Measurements from ENCODE around the gene OLA1. TPM values are rescaled to one million over a fixed set of nuclear protein-coding genes. Genes with fewer than 3 reads are reported as not detected.

Gene OLA1
- polyA plus RNA-seq, 2 of the 4 experiments (the other 2 are of a cell fraction): 127 to 226 TPM

DNA sequence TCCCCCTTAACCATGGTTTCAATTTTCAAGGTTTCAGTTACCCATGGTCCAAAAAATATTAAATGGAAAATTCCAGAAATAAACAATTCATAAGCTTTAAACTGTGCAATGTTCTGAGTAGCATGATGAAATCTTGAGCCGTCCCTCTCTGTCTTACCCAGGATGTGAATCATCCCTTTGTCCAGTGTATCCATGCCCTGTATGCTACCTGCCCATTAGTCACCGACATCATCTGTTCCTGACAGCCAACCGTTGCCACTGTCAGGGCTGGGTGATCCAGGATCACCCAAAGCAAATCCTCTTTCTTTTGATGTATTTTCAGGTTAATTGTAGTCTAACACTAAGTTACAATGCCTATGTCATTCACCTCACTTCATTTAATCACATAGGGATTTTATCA, 15.7 kb upstream of the OLA1 start (continued):
- TF ChIP-seq FOSL2 (IDR thresholded peaks at IDR 0.05) (peak; percentile 78), FOSL2 (CRISPR knock-in tag; IDR thresholded peaks at IDR 0.05) (peak; percentile 79), CEBPB (IDR thresholded peaks at IDR 0.05) (peak; percentile 65 to 68), POLR2AphosphoS2 (conservative IDR thresholded peaks at IDR 0.05; ENCODE audit: low read length) (no peak), GATA3 (IDR thresholded peaks at IDR 0.05; ENCODE audit: borderline replicate concordance) (no peak), NFE2L2 (conservative IDR thresholded peaks at IDR 0.05; ENCODE audit: low read length) (no peak; the same call in 1 of the 2 replicates), MAFK (IDR thresholded peaks at IDR 0.05; ENCODE audit: partially characterized antibody) (no peak), ZSCAN20 (CRISPR knock-in tag; IDR thresholded peaks at IDR 0.05) (no peak), CHD2 (IDR thresholded peaks at IDR 0.05; ENCODE audit: low read length, partially characterized antibody) (no peak), NR3C1 (IDR thresholded peaks at IDR 0.05) (no peak), FOXS1 (CRISPR knock-in tag; IDR thresholded peaks at IDR 0.05) (no peak), ELK1 (IDR thresholded peaks at IDR 0.05; ENCODE audit: low read depth, low read length) (no peak), TFCP2L1 (CRISPR knock-in tag; IDR thresholded peaks at IDR 0.05) (no peak)
- TF ChIP-seq, protein P1, sequence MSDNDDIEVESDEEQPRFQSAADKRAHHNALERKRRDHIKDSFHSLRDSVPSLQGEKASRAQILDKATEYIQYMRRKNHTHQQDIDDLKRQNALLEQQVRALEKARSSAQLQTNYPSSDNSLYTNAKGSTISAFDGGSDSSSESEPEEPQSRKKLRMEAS (IDR thresholded peaks at IDR 0.05): no peak; the same call in 1 of the 2 replicates

GRCh38 chr2:174259981-174260380, 11.6 kb upstream of the OLA1 start:
- H3K27ac ChIP-seq: no peak overlapping the region
- DNase-seq (ENCODE audit: low read depth in 1 of 2, low spot score in 1 of 2): no peak
- H3K9me3 ChIP-seq: no peaks in the 10 kb centered on the region
- H3K4me2 ChIP-seq: no peak overlapping the region
- WGBS (ENCODE audit: missing lambda C conversion rate): 62% methylated on average over 1 of the region's 1 CpG
- H3K4me1 ChIP-seq: peaks cover 18% of the 10 kb centered on the region
- ChIA-PET CTCF (interaction anchor here (1.0 to 1.1 kb wide), 2 partner anchors 9 to 76 kb away, joined by 3 read pairs; no protein-coding TSS in a partner anchor), POLR2A (interaction anchor here (1.1 kb wide), 1 partner anchor 12 kb away, joined by 3 read pairs; the partner anchor contains the start of gene OLA1)
- no peak for ATAC-seq
- TF ChIP-seq CEBPB (IDR thresholded peaks at IDR 0.05): peak; percentile 77 to 84
- no peak for TF ChIP-seq BHLHE40 (IDR thresholded peaks at IDR 0.05; ENCODE audit: low read depth, low read length)
- no peak for FAIRE-seq
- no peak overlapping the region for H3K4me3 ChIP-seq

DNA sequence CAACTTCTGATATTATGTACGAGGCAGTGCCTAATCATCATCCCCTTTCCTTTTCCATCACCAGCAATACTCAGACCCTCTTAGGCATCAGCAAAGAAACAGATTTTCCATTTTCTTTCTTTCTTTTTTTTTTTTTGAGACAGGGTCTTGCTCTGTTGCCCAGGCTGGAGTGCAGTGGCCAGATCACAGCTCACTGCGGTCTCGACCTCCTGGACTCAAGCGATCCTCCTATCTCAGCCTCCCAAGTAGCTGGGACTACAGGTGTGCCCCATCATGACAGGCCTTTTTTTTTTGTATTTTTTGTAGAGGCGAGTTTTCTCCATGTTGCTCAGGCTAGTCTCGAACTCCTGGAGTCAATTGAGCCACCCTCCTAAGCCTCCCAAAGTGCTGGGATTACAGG, 5.9 kb upstream of the OLA1 start:
- no peak overlapping the region for H3K4me2 ChIP-seq
- CTCF ChIA-PET: no interaction called here
- POLR2A ChIA-PET: no interaction called here
- H3K4me1 ChIP-seq: peaks cover under 1% of the 10 kb centered on the region; the same call in 1 of the 3 replicates
- DNase-seq (ENCODE audit: low read depth in 1 of 2, low spot score in 1 of 2): no peak
- TF ChIP-seq PBX3 (IDR thresholded peaks at IDR 0.05) (no peak), RNF2 (IDR thresholded peaks at IDR 0.05; ENCODE audit: borderline replicate concordance, low read depth) (no peak), ZFP36 (IDR thresholded peaks at IDR 0.05; ENCODE audit: borderline replicate concordance, partially characterized antibody) (no peak), ELK1 (IDR thresholded peaks at IDR 0.05; ENCODE audit: low read depth, low read length) (no peak), KDM5A (IDR thresholded peaks at IDR 0.05) (no peak), NFE2L2 (conservative IDR thresholded peaks at IDR 0.05; ENCODE audit: low read length) (no peak), POLR2A (IDR thresholded peaks at IDR 0.05; ENCODE audit: low read length) (no peak)
- H3K27ac ChIP-seq: no peak overlapping the region
- no peak overlapping the region for H3K4me3 ChIP-seq
- no peaks in the 10 kb centered on the region for H3K9me3 ChIP-seq
- 75% methylated on average over 6 of the region's 6 CpGs for WGBS (ENCODE audit: missing lambda C conversion rate)
- no peak for ATAC-seq
- no peak for FAIRE-seq

Data from A549 (cell line).